Colonic mucosa (tissue), 4 donors: ENCODE measurements around the gene TULP1. TPM values are rescaled to one million over a fixed set of nuclear protein-coding genes. Genes with fewer than 3 reads are reported as not detected.

Experiments used
- DNase-seq: peaks from one replicate; pipeline ENCODE4 v3.0.0-alpha.2; 2020
- H3K27ac ChIP-seq: fragments of 200-600 bp; one replicate; pipeline ENCODE4 v1.8.0; 2021
- H3K27me3 ChIP-seq: fragments of 200-600 bp; one replicate; pipeline ENCODE4 v1.8.0; 2021
- H3K36me3 ChIP-seq: fragments of 200-600 bp; one replicate; pipeline ENCODE4 v1.8.0; 2021
- H3K4me1 ChIP-seq: fragments of 200-600 bp; one replicate; pipeline ENCODE4 v1.8.0; 2021; ENCODE audit warnings: mild to moderate bottlenecking
- H3K4me3 ChIP-seq: fragments of 200-600 bp; one replicate; pipeline ENCODE4 v1.8.0; 2021
- H3K9ac ChIP-seq, 2 donors: one replicate each; pipeline ENCODE4 v1.7.0; 2013; ENCODE audit warnings: control low read depth in 2 of 2, low read depth in 2 of 2, low read length in 2 of 2
- H3K9me3 ChIP-seq: fragments of 200-600 bp; one replicate; pipeline ENCODE4 v1.8.0; 2021
- intact Hi-C: fragments of 100-400 bp; cut with DNase I; formaldehyde crosslinking; loops from one replicate; pipeline ENCODE4 v1.14.1; 2022
- total RNA-seq, 2 donors: library from RNA; stranded (reverse); fragmentation: NEBNext Ultra II Directional in 1 of 2; extraction: Animal tissue kit (Norgen Biotek cat#: 25700) in 1 of 2; gene quantifications; one replicate each; pipeline ENCODE4 v1.2.1, GENCODE V29; 2021
- TF ChIP-seq, protein P1 (sequence below): fragments of 200-600 bp; IDR thresholded peaks from one replicate; pipeline ENCODE4 v1.8.0; 2022; ENCODE audit warnings: antibody characterized with exemption, mild to moderate bottlenecking
- donor health status: healthy.
- donor health status: DM: no; HTN: no; CAD: no.
- donor health status: DM: no; HTN: no; CAD: no.

The TULP1 gene
- total RNA-seq, 2 donors from 2014 or later = not detected

DNA sequence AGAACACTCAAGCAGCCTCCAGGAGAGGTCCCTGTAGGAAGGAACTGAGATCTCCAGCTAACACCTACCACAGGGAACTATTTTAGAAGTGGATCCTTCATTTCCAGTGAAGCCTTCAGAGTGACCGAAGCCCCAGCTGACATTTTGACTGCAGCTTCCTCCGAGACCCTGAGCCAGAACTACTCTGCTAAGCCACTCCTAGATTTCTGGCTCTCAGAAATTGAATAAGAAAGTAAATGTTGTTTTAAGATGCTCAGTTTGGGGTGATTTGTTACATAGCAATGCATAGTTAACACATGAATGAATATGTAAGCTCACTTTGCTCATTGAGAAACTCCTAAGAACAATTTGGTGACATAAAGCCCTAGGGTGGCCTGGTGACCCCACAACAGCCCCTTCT lies 5.5 kb downstream of the TULP1 start:
- TF ChIP-seq, protein P1, sequence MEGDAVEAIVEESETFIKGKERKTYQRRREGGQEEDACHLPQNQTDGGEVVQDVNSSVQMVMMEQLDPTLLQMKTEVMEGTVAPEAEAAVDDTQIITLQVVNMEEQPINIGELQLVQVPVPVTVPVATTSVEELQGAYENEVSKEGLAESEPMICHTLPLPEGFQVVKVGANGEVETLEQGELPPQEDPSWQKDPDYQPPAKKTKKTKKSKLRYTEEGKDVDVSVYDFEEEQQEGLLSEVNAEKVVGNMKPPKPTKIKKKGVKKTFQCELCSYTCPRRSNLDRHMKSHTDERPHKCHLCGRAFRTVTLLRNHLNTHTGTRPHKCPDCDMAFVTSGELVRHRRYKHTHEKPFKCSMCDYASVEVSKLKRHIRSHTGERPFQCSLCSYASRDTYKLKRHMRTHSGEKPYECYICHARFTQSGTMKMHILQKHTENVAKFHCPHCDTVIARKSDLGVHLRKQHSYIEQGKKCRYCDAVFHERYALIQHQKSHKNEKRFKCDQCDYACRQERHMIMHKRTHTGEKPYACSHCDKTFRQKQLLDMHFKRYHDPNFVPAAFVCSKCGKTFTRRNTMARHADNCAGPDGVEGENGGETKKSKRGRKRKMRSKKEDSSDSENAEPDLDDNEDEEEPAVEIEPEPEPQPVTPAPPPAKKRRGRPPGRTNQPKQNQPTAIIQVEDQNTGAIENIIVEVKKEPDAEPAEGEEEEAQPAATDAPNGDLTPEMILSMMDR = no peak
- intact Hi-C loops = no loop called here
- Histone ChIP-seq H3K4me3 (no peak overlapping the region), H3K9me3 (no peaks in the 10 kb centered on the region), H3K36me3 (no peaks in the 10 kb centered on the region), H3K27me3 (peaks cover 6% of the 10 kb centered on the region), H3K9ac (no peak overlapping the region), H3K4me1 (no peaks in the 10 kb centered on the region), H3K27ac (no peak overlapping the region)
- DNase-seq = no peak

DNA sequence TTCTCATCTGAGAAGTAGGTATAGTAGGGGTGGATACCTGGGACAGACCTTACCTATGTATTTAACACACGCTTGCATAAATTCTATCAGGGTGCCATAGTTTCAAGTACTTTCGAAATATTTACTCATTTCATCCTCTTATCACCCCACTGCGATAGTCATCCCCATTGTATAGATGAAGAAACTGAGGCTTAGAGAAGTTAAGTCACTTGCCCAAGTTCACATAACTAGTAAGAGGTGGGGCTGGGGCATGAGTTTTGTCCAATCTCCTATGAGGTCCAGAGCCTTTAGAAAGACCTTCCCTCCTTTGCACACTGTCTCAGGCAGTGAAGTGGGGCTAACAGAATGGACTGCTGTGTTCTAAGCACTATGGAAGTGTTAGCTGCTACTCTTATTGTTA lies 6.2 kb downstream of the TULP1 start:
- intact Hi-C loops = no loop called here

GRCh38 chr6:35505999-35506412 lies 6.7 kb downstream of the TULP1 start:
- H3K4me1 ChIP-seq = no peaks in the 10 kb centered on the region
- no peak overlapping the region for H3K4me3 ChIP-seq
- H3K36me3 ChIP-seq = no peaks in the 10 kb centered on the region
- no peak for DNase-seq
- H3K27ac ChIP-seq = no peak overlapping the region
- intact Hi-C loops = no loop called here
- no peaks in the 10 kb centered on the region for H3K9me3 ChIP-seq
- no peak overlapping the region for H3K9ac ChIP-seq
- peaks cover 6% of the 10 kb centered on the region for H3K27me3 ChIP-seq
- TF ChIP-seq, protein P1 = no peak

More for the DNA sequence above, 6.2 kb downstream of the TULP1 start:
- H3K27me3 ChIP-seq = peaks cover 6% of the 10 kb centered on the region
- H3K27ac ChIP-seq = no peak overlapping the region
- DNase-seq = no peak
- no peaks in the 10 kb centered on the region for H3K9me3 ChIP-seq
- H3K9ac ChIP-seq = no peak overlapping the region
- H3K36me3 ChIP-seq = no peaks in the 10 kb centered on the region
- no peaks in the 10 kb centered on the region for H3K4me1 ChIP-seq
- TF ChIP-seq, protein P1 = no peak
- H3K4me3 ChIP-seq = no peak overlapping the region

- no peak overlapping the region for H3K9ac ChIP-seq
- H3K9me3 ChIP-seq = no peaks in the 10 kb centered on the region
- no peak for DNase-seq
- H3K4me3 ChIP-seq = no peak overlapping the region
- intact Hi-C loops = no loop called here
- TF ChIP-seq, protein P1 = no peak
- H3K27ac ChIP-seq = no peak overlapping the region
- H3K27me3 ChIP-seq = peaks cover 3% of the 10 kb centered on the region
- H3K36me3 ChIP-seq = no peaks in the 10 kb centered on the region
- H3K4me1 ChIP-seq = no peaks in the 10 kb centered on the region
These were observed 9.2 kb downstream of the TULP1 start for GRCh38 chr6:35503534-35503933.

GRCh38 chr6:35501784-35502183 lies 10.9 kb downstream of the TULP1 start:
- Histone ChIP-seq H3K27me3 (peaks cover 9% of the 10 kb centered on the region), H3K9me3 (no peaks in the 10 kb centered on the region), H3K36me3 (no peaks in the 10 kb centered on the region), H3K9ac (no peak overlapping the region), H3K4me3 (no peak overlapping the region), H3K4me1 (peaks cover 5% of the 10 kb centered on the region), H3K27ac (no peak overlapping the region)
- intact Hi-C loops = no loop called here
- TF ChIP-seq, protein P1 = no peak
- DNase-seq = no peak

DNA sequence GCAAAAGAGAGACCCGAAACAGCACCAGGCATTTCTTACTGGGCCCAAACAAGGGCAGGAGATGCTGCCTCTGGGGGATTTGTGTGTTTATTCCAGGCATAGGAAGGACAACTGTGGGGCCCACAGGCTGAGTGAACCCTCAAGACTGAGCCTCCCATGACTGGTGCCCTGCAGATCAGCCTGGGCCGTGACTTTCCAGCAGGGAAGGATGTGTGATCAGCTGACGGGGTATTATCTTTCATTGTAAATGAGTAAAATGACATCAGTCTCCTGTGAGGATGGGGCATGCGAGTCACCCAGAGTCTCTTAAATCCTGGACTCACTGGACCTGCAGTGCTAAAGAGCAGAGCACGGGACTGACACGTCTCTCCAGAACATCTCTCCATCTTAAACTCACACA lies 11.9 kb downstream of the TULP1 start:
- no peak overlapping the region for H3K4me3 ChIP-seq
- DNase-seq = no peak
- no peak overlapping the region for H3K27ac ChIP-seq
- H3K9ac ChIP-seq = no peak overlapping the region
- TF ChIP-seq, protein P1 = no peak
- intact Hi-C loops = no loop called here
- H3K9me3 ChIP-seq = no peaks in the 10 kb centered on the region
- no peaks in the 10 kb centered on the region for H3K36me3 ChIP-seq
- H3K27me3 ChIP-seq = peaks cover 6% of the 10 kb centered on the region
- peaks cover 5% of the 10 kb centered on the region for H3K4me1 ChIP-seq
